ENCODE results near the gene RYR2. TPM values are rescaled to one million over a fixed set of nuclear protein-coding genes. Genes with fewer than 3 reads are reported as not detected.
"Not testable (repeated sequence)": the region's sequence is repeated elsewhere in the genome, so short reads cannot be mapped to it uniquely, and the experiment has no call there.

RYR2 gene
- total RNA-seq, 1 donor, result not detected

GRCh38 chr1:237241038-237241437 lies 199.1 kb downstream of the RYR2 start:
- no peak for DNase-seq (ENCODE audit: low read depth in 2 of 3, low spot score in 2 of 3)

- no peak for DNase-seq (ENCODE audit: low read depth in 2 of 3, low spot score in 2 of 3)
These were observed 202.8 kb downstream of the RYR2 start for GRCh38 chr1:237244778-237245177.

GRCh38 chr1:237247442-237247841 lies 205.5 kb downstream of the RYR2 start:
- no peak for DNase-seq (ENCODE audit: low read depth in 2 of 3, low spot score in 2 of 3)

- DNase-seq (ENCODE audit: low read depth in 2 of 3, low spot score in 2 of 3), result no peak
These were observed 207.1 kb downstream of the RYR2 start for GRCh38 chr1:237249120-237249519.

GRCh38 chr1:237250055-237250454 lies 208.1 kb downstream of the RYR2 start:
- no peak for DNase-seq (ENCODE audit: low read depth in 2 of 3, low spot score in 2 of 3)

- DNase-seq (ENCODE audit: low read depth in 2 of 3, low spot score in 2 of 3), result no peak
These were observed 213.1 kb downstream of the RYR2 start for GRCh38 chr1:237255071-237255470.

- no peak for DNase-seq (ENCODE audit: low read depth in 2 of 3, low spot score in 2 of 3)
These were observed 216.9 kb downstream of the RYR2 start for GRCh38 chr1:237258871-237259270.

- DNase-seq (ENCODE audit: low read depth in 2 of 3, low spot score in 2 of 3), result no peak
These were observed 219.2 kb downstream of the RYR2 start for GRCh38 chr1:237261198-237261597.

GRCh38 chr1:237267743-237268142 lies 225.8 kb downstream of the RYR2 start:
- no peak for DNase-seq (ENCODE audit: low read depth in 2 of 3, low spot score in 2 of 3)

GRCh38 chr1:237269938-237270337 lies 228.0 kb downstream of the RYR2 start:
- DNase-seq (ENCODE audit: low read depth in 2 of 3, low spot score in 2 of 3), result no peak

GRCh38 chr1:237270353-237270752 lies 228.4 kb downstream of the RYR2 start:
- DNase-seq (ENCODE audit: low read depth in 2 of 3, low spot score in 2 of 3), result no peak

GRCh38 chr1:237277994-237278393 lies 236.0 kb downstream of the RYR2 start:
- not testable (repeated sequence) for DNase-seq (ENCODE audit: low read depth in 2 of 3, low spot score in 2 of 3)

- no peak for DNase-seq (ENCODE audit: low read depth in 2 of 3, low spot score in 2 of 3)
These were observed 237.6 kb downstream of the RYR2 start for GRCh38 chr1:237279629-237280028.

- no peak for DNase-seq (ENCODE audit: low read depth in 2 of 3, low spot score in 2 of 3)
These were observed 239.5 kb downstream of the RYR2 start for GRCh38 chr1:237281481-237281880.

- DNase-seq (ENCODE audit: low read depth in 2 of 3, low spot score in 2 of 3), result no peak
These were observed 240.3 kb downstream of the RYR2 start for GRCh38 chr1:237282208-237282783.

- no peak for DNase-seq (ENCODE audit: low read depth in 2 of 3, low spot score in 2 of 3)
These were observed 246.0 kb downstream of the RYR2 start for GRCh38 chr1:237287876-237288521.

GRCh38 chr1:237293804-237294203 lies 251.8 kb downstream of the RYR2 start:
- DNase-seq (ENCODE audit: low read depth in 2 of 3, low spot score in 2 of 3), result no peak

- DNase-seq (ENCODE audit: low read depth in 2 of 3, low spot score in 2 of 3), result no peak
These were observed 254.9 kb downstream of the RYR2 start for GRCh38 chr1:237296861-237297260.

GRCh38 chr1:237300642-237301041 lies 258.7 kb downstream of the RYR2 start:
- no peak for DNase-seq (ENCODE audit: low read depth in 2 of 3, low spot score in 2 of 3)

GRCh38 chr1:237303929-237304328 lies 261.9 kb downstream of the RYR2 start:
- no peak for DNase-seq (ENCODE audit: low read depth in 2 of 3, low spot score in 2 of 3)

- DNase-seq (ENCODE audit: low read depth in 2 of 3, low spot score in 2 of 3), result no peak
These were observed 264.7 kb downstream of the RYR2 start for GRCh38 chr1:237306726-237307125.

- no peak for DNase-seq (ENCODE audit: low read depth in 2 of 3, low spot score in 2 of 3)
These were observed 267.7 kb downstream of the RYR2 start for GRCh38 chr1:237309595-237310118.

Measured in hematopoietic multipotent progenitor cell (in vitro differentiated cells).